KMS-11 (cell line): Measurements from ENCODE around the gene ITGB4.

Experiments
- H2AFZ ChIP-seq: fragments of 200-600 bp; sonication (generic); 2 replicates; pipeline ENCODE4 v1.6.1; 2016; ENCODE audit warnings: antibody characterized with exemption, mixed run types, low read depth
- H3K27ac ChIP-seq: fragments of 200-600 bp; sonication (generic); 2 replicates; pipeline ENCODE4 v1.6.1; 2016; ENCODE audit warnings: mild to moderate bottlenecking, mixed run types
- H3K27me3 ChIP-seq: fragments of 200-600 bp; sonication (generic); 2 replicates; pipeline ENCODE4 v1.6.1; 2017; ENCODE audit warnings: mild to moderate bottlenecking, low read depth, mixed run types, moderate library complexity; ENCODE audit not compliant: insufficient read depth
- H3K36me3 ChIP-seq: fragments of 200-600 bp; sonication (generic); 2 replicates; pipeline ENCODE4 v1.6.1; 2017; ENCODE audit warnings: mild to moderate bottlenecking, mixed run types; ENCODE audit not compliant: insufficient read depth
- H3K4me1 ChIP-seq: fragments of 200-600 bp; sonication (generic); 2 replicates; pipeline ENCODE4 v1.6.1; 2016; ENCODE audit warnings: mild to moderate bottlenecking, low read depth, mixed run types; ENCODE audit not compliant: poor library complexity, severe bottlenecking
- H3K4me2 ChIP-seq: fragments of 200-600 bp; sonication (generic); 2 replicates; pipeline ENCODE4 v1.7.0; 2016; ENCODE audit warnings: mild to moderate bottlenecking, mixed run types
- H3K4me3 ChIP-seq: fragments of 200-600 bp; sonication (generic); IDR thresholded peaks from 2 replicates; pipeline ENCODE4 v1.6.1; 2017; ENCODE audit warnings: low read depth, low read length, mixed read lengths; ENCODE audit not compliant: insufficient read depth
- H3K79me2 ChIP-seq: fragments of 200-600 bp; sonication (generic); 2 replicates; pipeline ENCODE4 v1.6.1; 2016; ENCODE audit warnings: low read depth, mixed run types; ENCODE audit not compliant: insufficient read depth
- H3K9ac ChIP-seq: fragments of 200-600 bp; sonication (generic); 2 replicates; pipeline ENCODE4 v1.6.1; 2016; ENCODE audit warnings: mild to moderate bottlenecking, mixed run types
- H4K20me1 ChIP-seq: fragments of 200-600 bp; sonication (generic); 2 replicates; pipeline ENCODE4 v1.6.1; 2016; ENCODE audit warnings: mild to moderate bottlenecking, mixed run types; ENCODE audit not compliant: insufficient read depth
- TF ChIP-seq, protein P1 (sequence below): fragments of 200-600 bp; sonication (generic); conservative IDR thresholded peaks from 2 replicates; pipeline ENCODE4 v1.6.1; 2017; ENCODE audit warnings: low read depth, mild to moderate bottlenecking, antibody characterized with exemption, low read length, moderate library complexity, mixed read lengths

The ITGB4 gene

GRCh38 chr17:75765981-75766380 lies 44.7 kb downstream of the ITGB4 start:
- Histone ChIP-seq H3K9ac (no peak overlapping the region), H3K4me1 (peaks cover 17% of the 10 kb centered on the region), H3K79me2 (no peaks in the 10 kb centered on the region), H3K36me3 (no peaks in the 10 kb centered on the region), H3K27ac (no peak overlapping the region), H3K27me3 (no peaks in the 10 kb centered on the region; the same call in 1 of the 2 replicates), H3K4me3 (no peak overlapping the region), H2AFZ (no peak overlapping the region), H4K20me1 (no peaks in the 10 kb centered on the region), H3K4me2 (no peak overlapping the region)
- TF ChIP-seq, protein P1, sequence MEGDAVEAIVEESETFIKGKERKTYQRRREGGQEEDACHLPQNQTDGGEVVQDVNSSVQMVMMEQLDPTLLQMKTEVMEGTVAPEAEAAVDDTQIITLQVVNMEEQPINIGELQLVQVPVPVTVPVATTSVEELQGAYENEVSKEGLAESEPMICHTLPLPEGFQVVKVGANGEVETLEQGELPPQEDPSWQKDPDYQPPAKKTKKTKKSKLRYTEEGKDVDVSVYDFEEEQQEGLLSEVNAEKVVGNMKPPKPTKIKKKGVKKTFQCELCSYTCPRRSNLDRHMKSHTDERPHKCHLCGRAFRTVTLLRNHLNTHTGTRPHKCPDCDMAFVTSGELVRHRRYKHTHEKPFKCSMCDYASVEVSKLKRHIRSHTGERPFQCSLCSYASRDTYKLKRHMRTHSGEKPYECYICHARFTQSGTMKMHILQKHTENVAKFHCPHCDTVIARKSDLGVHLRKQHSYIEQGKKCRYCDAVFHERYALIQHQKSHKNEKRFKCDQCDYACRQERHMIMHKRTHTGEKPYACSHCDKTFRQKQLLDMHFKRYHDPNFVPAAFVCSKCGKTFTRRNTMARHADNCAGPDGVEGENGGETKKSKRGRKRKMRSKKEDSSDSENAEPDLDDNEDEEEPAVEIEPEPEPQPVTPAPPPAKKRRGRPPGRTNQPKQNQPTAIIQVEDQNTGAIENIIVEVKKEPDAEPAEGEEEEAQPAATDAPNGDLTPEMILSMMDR, result no peak

DNA sequence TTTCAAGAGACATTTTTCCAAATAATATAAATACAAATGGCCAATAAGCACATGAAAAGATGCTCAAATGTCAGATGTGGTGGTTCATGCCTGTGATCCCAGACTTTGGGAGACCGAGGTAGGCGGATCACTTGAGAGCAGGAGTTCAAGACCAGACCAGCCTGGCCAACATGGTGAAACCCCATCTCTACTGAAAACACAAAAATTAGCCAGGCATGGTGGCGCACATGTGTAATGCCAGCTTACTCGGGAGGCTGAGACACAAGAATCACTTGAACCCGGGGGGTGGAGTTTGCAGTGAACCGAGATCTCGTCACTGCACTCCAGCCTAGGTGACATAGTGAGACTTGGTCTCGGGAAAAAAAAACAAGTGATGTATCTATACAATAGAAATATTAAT lies 46.6 kb downstream of the ITGB4 start:
- Histone ChIP-seq H3K9ac (no peak overlapping the region), H2AFZ (no peak overlapping the region), H3K36me3 (no peaks in the 10 kb centered on the region), H3K4me3 (no peak overlapping the region), H3K4me2 (no peak overlapping the region), H3K27me3 (no peaks in the 10 kb centered on the region; the same call in 1 of the 2 replicates), H3K79me2 (no peaks in the 10 kb centered on the region), H3K27ac (no peak overlapping the region), H4K20me1 (no peaks in the 10 kb centered on the region), H3K4me1 (peaks cover 25% of the 10 kb centered on the region)
- TF ChIP-seq, protein P1, result no peak

- Histone ChIP-seq H3K79me2 (no peaks in the 10 kb centered on the region), H3K4me3 (no peak overlapping the region), H4K20me1 (no peaks in the 10 kb centered on the region), H3K27ac (no peak overlapping the region), H3K4me1 (peaks cover 15% of the 10 kb centered on the region), H3K36me3 (no peaks in the 10 kb centered on the region), H3K9ac (no peak overlapping the region), H3K27me3 (no peaks in the 10 kb centered on the region; the same call in 1 of the 2 replicates), H2AFZ (no peak overlapping the region), H3K4me2 (no peak overlapping the region)
- TF ChIP-seq, protein P1, result no peak
These were observed 48.3 kb downstream of the ITGB4 start for GRCh38 chr17:75769536-75769935.

DNA sequence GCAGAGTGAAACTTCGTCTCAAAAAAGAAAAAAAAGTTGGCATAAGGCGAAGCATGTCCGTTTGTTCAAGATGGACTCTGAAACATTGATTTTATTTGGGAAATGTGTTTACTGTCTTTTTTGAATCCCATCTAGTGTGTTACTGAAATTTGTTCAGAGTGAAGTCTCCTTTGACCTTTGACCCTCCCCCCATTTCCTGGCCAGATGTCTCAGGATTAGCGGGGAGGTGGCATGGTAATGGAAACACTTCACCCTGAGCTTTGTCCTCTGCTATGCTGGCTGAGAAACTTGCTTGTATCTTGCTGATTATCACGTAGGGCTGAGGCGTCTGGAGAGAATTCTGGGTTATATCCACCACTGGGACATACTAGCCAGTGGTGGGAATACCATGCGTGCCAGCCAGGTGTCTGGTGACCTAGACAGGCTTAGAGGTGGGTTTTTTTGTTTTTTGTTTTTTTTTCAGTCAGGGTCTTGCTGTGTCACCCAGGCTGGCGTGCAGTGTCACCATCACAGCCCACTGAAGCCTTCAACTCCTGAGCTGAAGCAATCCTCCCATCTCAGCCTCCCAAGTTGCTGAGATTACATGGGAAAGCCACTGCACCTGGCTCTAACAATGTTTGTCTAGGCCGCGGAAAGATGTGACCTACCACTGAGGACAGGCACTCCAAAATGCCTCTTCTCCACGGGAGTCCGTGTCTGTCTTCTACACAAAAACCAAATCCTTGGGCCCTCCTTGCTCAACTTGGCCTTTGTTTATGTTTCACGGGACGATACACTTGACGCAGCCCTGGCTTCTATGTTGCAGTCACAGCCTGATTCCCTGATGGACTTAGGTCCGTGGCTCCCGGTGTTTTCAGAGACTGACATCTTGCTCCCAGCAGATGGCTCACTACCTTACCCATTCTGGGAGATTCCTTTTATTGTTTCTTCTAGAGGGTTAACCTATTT lies 50.3 kb downstream of the ITGB4 start:
- Histone ChIP-seq H3K4me2 (no peak overlapping the region; the same call in 1 of the 2 replicates), H3K4me3 (no peak overlapping the region), H3K27me3 (no peaks in the 10 kb centered on the region; the same call in 1 of the 2 replicates), H3K79me2 (no peaks in the 10 kb centered on the region), H3K27ac (no peak overlapping the region), H4K20me1 (no peaks in the 10 kb centered on the region), H2AFZ (no peak overlapping the region), H3K4me1 (peaks cover 8% of the 10 kb centered on the region), H3K36me3 (no peaks in the 10 kb centered on the region), H3K9ac (no peak overlapping the region)
- TF ChIP-seq, protein P1, result no peak
